Measurements from ENCODE around the gene CDYL.

DNA sequence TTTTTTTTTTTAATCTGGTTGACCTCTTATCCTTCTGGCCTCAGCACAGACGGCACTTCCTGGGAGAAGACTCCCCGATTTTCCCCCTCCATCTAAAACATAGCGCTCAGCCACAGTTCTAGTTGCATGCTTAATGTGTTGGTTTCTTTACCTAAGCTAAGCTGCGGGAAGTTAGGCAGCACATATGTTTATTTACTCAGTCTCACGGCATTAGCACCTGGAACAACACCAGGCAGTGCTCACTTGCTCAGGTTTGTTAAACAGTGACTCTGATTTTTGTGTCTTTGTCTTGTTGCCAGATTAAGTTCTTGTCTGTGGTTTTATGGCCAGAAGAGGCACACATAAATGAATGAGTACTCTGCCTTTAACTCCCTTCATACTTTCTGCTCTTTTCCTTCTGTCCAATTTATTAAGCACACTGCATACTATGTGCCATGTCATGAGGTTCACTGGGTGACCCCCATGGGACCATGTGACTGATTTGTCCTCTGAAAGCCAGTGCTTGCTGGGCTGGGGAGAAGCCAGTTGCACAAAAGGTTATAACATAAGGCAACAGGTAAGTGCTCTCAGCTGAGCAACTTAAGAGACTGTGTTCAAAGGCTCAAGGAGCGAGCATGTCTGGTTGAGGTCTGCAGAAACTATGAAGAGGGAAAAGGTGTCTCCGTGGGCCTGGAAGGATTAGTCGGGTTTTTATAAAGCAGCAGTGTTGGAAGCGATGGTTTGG, 134.0 kb downstream of the CDYL start:
- no peak for TF ChIP-seq NFIC (IDR thresholded peaks at IDR 0.05; ENCODE audit: borderline replicate concordance)
- TF ChIP-seq TCF12 (IDR thresholded peaks at IDR 0.05), result no peak
- TF ChIP-seq, protein P1, sequence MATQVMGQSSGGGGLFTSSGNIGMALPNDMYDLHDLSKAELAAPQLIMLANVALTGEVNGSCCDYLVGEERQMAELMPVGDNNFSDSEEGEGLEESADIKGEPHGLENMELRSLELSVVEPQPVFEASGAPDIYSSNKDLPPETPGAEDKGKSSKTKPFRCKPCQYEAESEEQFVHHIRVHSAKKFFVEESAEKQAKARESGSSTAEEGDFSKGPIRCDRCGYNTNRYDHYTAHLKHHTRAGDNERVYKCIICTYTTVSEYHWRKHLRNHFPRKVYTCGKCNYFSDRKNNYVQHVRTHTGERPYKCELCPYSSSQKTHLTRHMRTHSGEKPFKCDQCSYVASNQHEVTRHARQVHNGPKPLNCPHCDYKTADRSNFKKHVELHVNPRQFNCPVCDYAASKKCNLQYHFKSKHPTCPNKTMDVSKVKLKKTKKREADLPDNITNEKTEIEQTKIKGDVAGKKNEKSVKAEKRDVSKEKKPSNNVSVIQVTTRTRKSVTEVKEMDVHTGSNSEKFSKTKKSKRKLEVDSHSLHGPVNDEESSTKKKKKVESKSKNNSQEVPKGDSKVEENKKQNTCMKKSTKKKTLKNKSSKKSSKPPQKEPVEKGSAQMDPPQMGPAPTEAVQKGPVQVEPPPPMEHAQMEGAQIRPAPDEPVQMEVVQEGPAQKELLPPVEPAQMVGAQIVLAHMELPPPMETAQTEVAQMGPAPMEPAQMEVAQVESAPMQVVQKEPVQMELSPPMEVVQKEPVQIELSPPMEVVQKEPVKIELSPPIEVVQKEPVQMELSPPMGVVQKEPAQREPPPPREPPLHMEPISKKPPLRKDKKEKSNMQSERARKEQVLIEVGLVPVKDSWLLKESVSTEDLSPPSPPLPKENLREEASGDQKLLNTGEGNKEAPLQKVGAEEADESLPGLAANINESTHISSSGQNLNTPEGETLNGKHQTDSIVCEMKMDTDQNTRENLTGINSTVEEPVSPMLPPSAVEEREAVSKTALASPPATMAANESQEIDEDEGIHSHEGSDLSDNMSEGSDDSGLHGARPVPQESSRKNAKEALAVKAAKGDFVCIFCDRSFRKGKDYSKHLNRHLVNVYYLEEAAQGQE (IDR thresholded peaks at IDR 0.05; ENCODE audit: low read depth, low read length), result no peak
- no peak for TF ChIP-seq FOXJ3 (CRISPR knock-in tag; IDR thresholded peaks at IDR 0.05)
- no peak for TF ChIP-seq EP300 (IDR thresholded peaks at IDR 0.05; ENCODE audit: borderline replicate concordance in 1 of 2, low read depth in 1 of 2, low read length in 1 of 2)
- TF ChIP-seq, protein P2, sequence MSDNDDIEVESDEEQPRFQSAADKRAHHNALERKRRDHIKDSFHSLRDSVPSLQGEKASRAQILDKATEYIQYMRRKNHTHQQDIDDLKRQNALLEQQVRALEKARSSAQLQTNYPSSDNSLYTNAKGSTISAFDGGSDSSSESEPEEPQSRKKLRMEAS (IDR thresholded peaks at IDR 0.05; ENCODE audit: low read depth), result no peak
- no peak for TF ChIP-seq NRF1 (IDR thresholded peaks at IDR 0.05; ENCODE audit: low read depth, low read length)
- TF ChIP-seq GATA2 (CRISPR knock-in tag; IDR thresholded peaks at IDR 0.05), result no peak
- TF ChIP-seq YY1 (IDR thresholded peaks at IDR 0.05; ENCODE audit: low read depth), result no peak
